Measurements from ENCODE around the gene NEDD4L.

Gene NEDD4L

DNA sequence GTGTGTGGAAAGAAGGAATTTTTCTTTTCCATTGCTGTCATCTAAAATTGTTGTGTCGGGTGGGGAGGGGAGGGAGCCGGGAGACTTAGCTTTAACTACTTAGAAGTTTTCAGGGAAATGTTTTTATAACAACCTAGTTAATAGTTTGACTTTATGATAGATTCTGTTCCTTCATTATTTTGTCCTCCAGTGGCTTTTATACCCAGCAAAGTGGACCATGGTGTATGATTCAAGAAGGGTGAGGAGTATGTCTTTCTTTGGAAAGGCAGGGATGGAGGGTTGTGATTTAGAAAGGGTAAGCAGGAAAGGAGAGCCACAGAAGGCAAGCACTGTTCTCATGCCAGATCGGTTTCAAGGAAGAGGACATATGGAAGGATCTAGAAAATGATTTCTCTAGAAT lies 261.8 kb downstream of the NEDD4L start:
- no peak for TF ChIP-seq CTCF (IDR thresholded peaks at IDR 0.05; ENCODE audit: control insufficient read depth, insufficient read depth, low read depth, low read length, missing control alignments)
- DNase-seq (ENCODE audit: low read depth), result no peak
- no peak overlapping the region for H3K4me3 ChIP-seq (ENCODE audit: control insufficient read depth, low read depth, low read length)

DNA sequence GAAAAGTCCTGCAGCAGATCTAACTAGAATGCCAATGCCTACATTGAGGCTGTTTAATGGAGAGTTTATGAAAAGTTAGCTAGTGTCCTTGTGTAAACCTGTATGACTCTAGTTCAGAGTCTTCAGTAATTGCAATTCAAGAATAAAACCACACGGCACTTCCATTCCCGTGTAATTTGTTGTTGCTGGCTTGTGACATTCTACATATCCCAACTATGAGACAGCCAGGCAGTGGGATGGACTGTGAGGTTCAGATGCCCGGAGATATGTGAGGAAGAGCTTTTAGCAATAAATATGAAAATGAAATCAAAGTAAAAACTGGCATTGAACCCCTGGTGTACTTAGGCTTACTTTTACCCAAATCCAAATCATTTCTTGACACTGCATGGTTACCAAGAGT lies 263.4 kb downstream of the NEDD4L start:
- TF ChIP-seq CTCF (IDR thresholded peaks at IDR 0.05; ENCODE audit: control insufficient read depth, insufficient read depth, low read depth, low read length, missing control alignments), result no peak
- no peak for DNase-seq (ENCODE audit: low read depth)
- H3K4me3 ChIP-seq (ENCODE audit: control insufficient read depth, low read depth, low read length), result no peak overlapping the region

GRCh38 chr18:58308463-58308862 lies 264.4 kb downstream of the NEDD4L start:
- no peak for DNase-seq (ENCODE audit: low read depth)
- no peak for TF ChIP-seq CTCF (IDR thresholded peaks at IDR 0.05; ENCODE audit: control insufficient read depth, insufficient read depth, low read depth, low read length, missing control alignments)
- H3K4me3 ChIP-seq (ENCODE audit: control insufficient read depth, low read depth, low read length), result no peak overlapping the region

GRCh38 chr18:58309099-58309498 lies 265.1 kb downstream of the NEDD4L start:
- DNase-seq (ENCODE audit: low read depth), result no peak
- no peak overlapping the region for H3K4me3 ChIP-seq (ENCODE audit: control insufficient read depth, low read depth, low read length)
- no peak for TF ChIP-seq CTCF (IDR thresholded peaks at IDR 0.05; ENCODE audit: control insufficient read depth, insufficient read depth, low read depth, low read length, missing control alignments)

DNA sequence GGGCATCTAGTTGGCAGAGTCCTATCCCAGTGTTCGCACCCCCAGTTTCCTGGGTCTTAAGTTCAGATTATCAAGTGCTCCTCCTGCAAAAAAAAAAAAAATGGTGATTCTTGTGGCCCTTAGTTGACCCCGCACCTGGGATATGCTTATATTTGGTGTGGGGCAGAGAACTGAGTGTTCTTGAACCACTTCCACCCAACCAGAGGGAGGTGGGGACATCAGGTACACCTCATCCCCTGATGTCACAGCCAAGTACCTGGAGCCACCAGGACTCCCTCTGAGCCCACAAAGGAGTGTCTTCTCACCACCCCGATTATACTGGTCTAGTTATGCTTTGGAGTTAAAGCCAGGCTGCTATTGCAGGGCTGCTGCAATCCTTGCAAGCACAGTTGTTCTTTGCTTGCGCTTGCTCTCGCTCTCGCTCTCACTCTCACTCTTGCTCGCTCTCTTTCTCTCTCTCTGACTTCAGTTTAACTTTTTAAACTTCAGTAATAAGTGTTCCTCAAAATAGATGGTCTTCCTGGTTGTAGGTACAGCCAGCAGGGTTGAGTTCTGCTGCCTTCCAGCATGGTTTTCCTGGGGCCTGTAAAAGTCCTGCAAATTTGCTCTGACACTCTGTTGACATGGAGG lies 265.7 kb downstream of the NEDD4L start:
- no peak for DNase-seq (ENCODE audit: low read depth)
- no peak for TF ChIP-seq CTCF (IDR thresholded peaks at IDR 0.05; ENCODE audit: control insufficient read depth, insufficient read depth, low read depth, low read length, missing control alignments)
- no peak overlapping the region for H3K4me3 ChIP-seq (ENCODE audit: control insufficient read depth, low read depth, low read length)

DNA sequence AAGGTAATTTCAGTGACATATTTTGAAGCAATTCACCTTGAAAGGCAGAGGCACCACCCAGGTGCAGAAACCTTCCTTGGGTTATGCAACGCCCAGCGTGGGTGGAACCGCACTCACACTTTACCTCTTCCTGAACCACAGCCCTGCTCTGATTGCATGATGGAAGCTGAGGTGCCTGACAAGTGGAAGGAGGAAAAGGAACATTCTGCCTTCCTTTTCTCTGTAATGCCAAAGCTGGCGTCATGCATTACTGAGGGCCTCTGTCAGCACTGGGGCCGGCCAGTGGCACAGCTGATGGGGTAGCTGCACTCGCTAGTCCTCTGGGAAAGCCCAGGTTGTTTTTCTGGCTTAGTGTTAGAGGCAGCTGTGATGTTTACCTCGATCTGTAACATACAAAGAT lies 266.5 kb downstream of the NEDD4L start:
- TF ChIP-seq CTCF (IDR thresholded peaks at IDR 0.05; ENCODE audit: control insufficient read depth, insufficient read depth, low read depth, low read length, missing control alignments), result no peak
- DNase-seq (ENCODE audit: low read depth), result no peak
- no peak overlapping the region for H3K4me3 ChIP-seq (ENCODE audit: control insufficient read depth, low read depth, low read length)

- no peak for DNase-seq (ENCODE audit: low read depth)
- no peak for TF ChIP-seq CTCF (IDR thresholded peaks at IDR 0.05; ENCODE audit: control insufficient read depth, insufficient read depth, low read depth, low read length, missing control alignments)
- no peak overlapping the region for H3K4me3 ChIP-seq (ENCODE audit: control insufficient read depth, low read depth, low read length)
These were observed 267.4 kb downstream of the NEDD4L start for GRCh38 chr18:58311390-58311789.

Data from AG09309 (cell line).